ENCODE data around the gene MYOCOS.

MYOCOS gene

GRCh38 chr1:171653796-171654195, 31.8 kb downstream of the MYOCOS start:
- H4K20me1 ChIP-seq (ENCODE audit: insufficient read depth, low read length, poor library complexity, severe bottlenecking), result no peaks in the 10 kb centered on the region
- H3K36me3 ChIP-seq (ENCODE audit: insufficient read depth, low read length), result no peaks in the 10 kb centered on the region
- H3K4me2 ChIP-seq (ENCODE audit: low read depth, low read length, poor library complexity, severe bottlenecking), result no peak overlapping the region
- no peaks in the 10 kb centered on the region for H3F3A ChIP-seq (ENCODE audit: low read depth)
- H3K9me3 ChIP-seq (ENCODE audit: insufficient read depth, low read depth, low read length), result no peaks in the 10 kb centered on the region
- TF ChIP-seq EZH2phosphoT487 (IDR thresholded peaks at IDR 0.05; ENCODE audit: borderline replicate concordance) (no peak), CTCF (conservative IDR thresholded peaks at IDR 0.05; ENCODE audit: low read length) (no peak)
- no peak overlapping the region for H3K9ac ChIP-seq (ENCODE audit: low read depth, low read length, poor library complexity, severe bottlenecking)
- H3K9me2 ChIP-seq (replicated peaks; ENCODE audit: low read depth, low read length), result no peaks in the 10 kb centered on the region
- H3K27me3 ChIP-seq (ENCODE audit: insufficient read depth, low read length, poor library complexity, severe bottlenecking), result no peaks in the 10 kb centered on the region
- H2AFZ ChIP-seq (ENCODE audit: low read length), result no peak overlapping the region
- no peaks in the 10 kb centered on the region for H3K79me2 ChIP-seq (ENCODE audit: insufficient read depth, low read length)
- no peak overlapping the region for H3K4me3 ChIP-seq (ENCODE audit: low read length, poor library complexity, severe bottlenecking)
- no peaks in the 10 kb centered on the region for H3K4me1 ChIP-seq (ENCODE audit: insufficient read depth, low read length, poor library complexity, severe bottlenecking)

GRCh38 chr1:171654201-171654941, 32.3 kb downstream of the MYOCOS start:
- no peaks in the 10 kb centered on the region for H3K27me3 ChIP-seq (ENCODE audit: insufficient read depth, low read length, poor library complexity, severe bottlenecking)
- no peaks in the 10 kb centered on the region for H3K9me2 ChIP-seq (replicated peaks; ENCODE audit: low read depth, low read length)
- no peaks in the 10 kb centered on the region for H4K20me1 ChIP-seq (ENCODE audit: insufficient read depth, low read length, poor library complexity, severe bottlenecking)
- no peaks in the 10 kb centered on the region for H3K36me3 ChIP-seq (ENCODE audit: insufficient read depth, low read length)
- H3K9ac ChIP-seq (ENCODE audit: low read depth, low read length, poor library complexity, severe bottlenecking), result no peak overlapping the region
- no peaks in the 10 kb centered on the region for H3K4me1 ChIP-seq (ENCODE audit: insufficient read depth, low read length, poor library complexity, severe bottlenecking)
- H3K9me3 ChIP-seq (ENCODE audit: insufficient read depth, low read depth, low read length), result no peaks in the 10 kb centered on the region
- H2AFZ ChIP-seq (ENCODE audit: low read length), result no peak overlapping the region
- H3K79me2 ChIP-seq (ENCODE audit: insufficient read depth, low read length), result no peaks in the 10 kb centered on the region
- no peak overlapping the region for H3K4me2 ChIP-seq (ENCODE audit: low read depth, low read length, poor library complexity, severe bottlenecking)
- H3K4me3 ChIP-seq (ENCODE audit: low read length, poor library complexity, severe bottlenecking), result no peak overlapping the region
- TF ChIP-seq CTCF (conservative IDR thresholded peaks at IDR 0.05; ENCODE audit: low read length), result no peak
- no peak for TF ChIP-seq EZH2phosphoT487 (IDR thresholded peaks at IDR 0.05; ENCODE audit: borderline replicate concordance)
- H3F3A ChIP-seq (ENCODE audit: low read depth), result no peaks in the 10 kb centered on the region

- H3K4me3 ChIP-seq (ENCODE audit: low read length, poor library complexity, severe bottlenecking), result no peak overlapping the region
- TF ChIP-seq EZH2phosphoT487 (IDR thresholded peaks at IDR 0.05; ENCODE audit: borderline replicate concordance) (no peak), CTCF (conservative IDR thresholded peaks at IDR 0.05; ENCODE audit: low read length) (peak; percentile 88)
These were observed 33.1 kb downstream of the MYOCOS start for GRCh38 chr1:171654942-171655745.

More at GRCh38 chr1:171654942-171655745, 33.1 kb downstream of the MYOCOS start:
- no peaks in the 10 kb centered on the region for H3K36me3 ChIP-seq (ENCODE audit: insufficient read depth, low read length)
- H3K4me1 ChIP-seq (ENCODE audit: insufficient read depth, low read length, poor library complexity, severe bottlenecking), result no peaks in the 10 kb centered on the region
- H3K4me2 ChIP-seq (ENCODE audit: low read depth, low read length, poor library complexity, severe bottlenecking), result no peak overlapping the region
- no peaks in the 10 kb centered on the region for H3F3A ChIP-seq (ENCODE audit: low read depth)
- H2AFZ ChIP-seq (ENCODE audit: low read length), result peak overlapping the region; percentile 55; the same call in 1 of the 2 replicates
- H3K27me3 ChIP-seq (ENCODE audit: insufficient read depth, low read length, poor library complexity, severe bottlenecking), result no peaks in the 10 kb centered on the region
- H4K20me1 ChIP-seq (ENCODE audit: insufficient read depth, low read length, poor library complexity, severe bottlenecking), result no peaks in the 10 kb centered on the region
- no peaks in the 10 kb centered on the region for H3K79me2 ChIP-seq (ENCODE audit: insufficient read depth, low read length)
- H3K9ac ChIP-seq (ENCODE audit: low read depth, low read length, poor library complexity, severe bottlenecking), result no peak overlapping the region
- H3K9me2 ChIP-seq (replicated peaks; ENCODE audit: low read depth, low read length), result no peaks in the 10 kb centered on the region
- no peaks in the 10 kb centered on the region for H3K9me3 ChIP-seq (ENCODE audit: insufficient read depth, low read depth, low read length)
